B cell (primary cell): ENCODE data around the gene EID2. TPM values are rescaled to one million over a fixed set of nuclear protein-coding genes. Genes with fewer than 3 reads are reported as not detected.
A peak's percentile ranks its signal among the peaks of the same experiment; 100 is the strongest.

Experiments
- ATAC-seq: fragments of 200-7000 bp; cut with Tn5 transposase; one replicate; pipeline ENCODE4 v1.10.0; 2021; ENCODE audit warnings: low read depth, mild to moderate bottlenecking, moderate number of reproducible peaks, moderate library complexity
- CTCF ChIA-PET: fragments of 350-600 bp; sonication (Branson Sonifier 250); formaldehyde crosslinking; loops from one replicate; lab custom pipeline; 2021; ENCODE audit warnings: antibody characterized with exemption, inconsistent platforms; lab: Charles Lee
- POLR2A ChIA-PET: fragments of 350-600 bp; sonication (Branson Sonifier 250); formaldehyde crosslinking; loops from one replicate; lab custom pipeline; 2021; ENCODE audit warnings: antibody characterized with exemption; lab: Charles Lee
- DNase-seq: peaks from one replicate; pipeline ENCODE4 v3.0.0; 2013
- H2AFZ ChIP-seq: 2 replicates; pipeline ENCODE4 v1.6.1; 2012; ENCODE audit warnings: mild to moderate bottlenecking, low read depth, low read length; ENCODE audit not compliant: insufficient read depth, poor library complexity, severe bottlenecking
- H3K27ac ChIP-seq, 2 donors: 1 replicate in 1 of 2; 2 replicates in 1 of 2; pipeline ENCODE4 v1.5.1; 2012 to 2013; ENCODE audit warnings: low read length in 2 of 2, mild to moderate bottlenecking in 2 of 2, moderate library complexity in 1 of 2
- H3K27me3 ChIP-seq, 4 experiments: fragments of 200-600 bp in 1 of 4; sonication (generic) in 1 of 4; replicated peaks in 1 of 4; 1 replicate in 2 of 4; 2 replicates in 2 of 4; pipeline versions ENCODE4 v1.6.1 to v1.7.0; 2013 to 2016; ENCODE audit warnings: low read length in 3 of 4, mild to moderate bottlenecking in 2 of 4, mixed read lengths in 1 of 4, moderate library complexity in 1 of 4; ENCODE audit not compliant: insufficient read depth in 4 of 4, control insufficient read depth in 3 of 4; ENCODE audit errors: control extremely low read depth in 1 of 4
- H3K36me3 ChIP-seq, 2 experiments: replicated peaks in 1 of 2; 1 replicate in 1 of 2; 2 replicates in 1 of 2; pipeline versions ENCODE4 v1.6.1 to v1.7.1; 2013; ENCODE audit warnings: low read length in 1 of 2; ENCODE audit not compliant: insufficient read depth in 2 of 2, control insufficient read depth in 1 of 2; ENCODE audit errors: control extremely low read depth in 1 of 2, extremely low read depth in 1 of 2
- H3K4me1 ChIP-seq, 2 donors: fragments of 200-600 bp in 1 of 2; sonication (generic) in 1 of 2; 1 replicate in 1 of 2; 2 replicates in 1 of 2; pipeline versions ENCODE4 v1.5.1 to v1.6.1; 2013 to 2017; ENCODE audit warnings: low read length in 2 of 2; ENCODE audit not compliant: control insufficient read depth in 2 of 2, insufficient read depth in 2 of 2
- H3K4me2 ChIP-seq: replicated peaks from 2 replicates; pipeline ENCODE3; 2012; ENCODE audit warnings: mild to moderate bottlenecking, low read depth, low read length; ENCODE audit not compliant: poor library complexity, severe bottlenecking
- H3K4me3 ChIP-seq, 5 experiments: fragments of 200-600 bp in 1 of 5; sonication (generic) in 1 of 5; 1 replicate in 3 of 5; 2 replicates in 2 of 5; pipeline versions ENCODE4 v1.5.1 to v1.7.0; 2011 to 2016; ENCODE audit warnings: low read length in 4 of 5, mild to moderate bottlenecking in 4 of 5, low read depth in 2 of 5, control low read depth in 1 of 5, moderate library complexity in 1 of 5; ENCODE audit not compliant: insufficient read depth in 1 of 5; ENCODE audit errors: control extremely low read depth in 1 of 5, extremely low read depth in 1 of 5
- H3K79me2 ChIP-seq: fragments of 200-600 bp; sonication (generic); one replicate; pipeline ENCODE4 v1.6.0; 2016; ENCODE audit warnings: low read length; ENCODE audit not compliant: control insufficient read depth, insufficient read depth
- H3K9ac ChIP-seq: fragments of 200-600 bp; sonication (generic); 2 replicates; pipeline ENCODE4 v1.6.1; 2017; ENCODE audit warnings: mild to moderate bottlenecking, low read length, moderate library complexity
- H3K9me3 ChIP-seq, 3 donors: one replicate each; pipeline versions ENCODE4 v1.6.1 to v1.7.1; 2013; ENCODE audit warnings: low read length in 2 of 3; ENCODE audit not compliant: control insufficient read depth in 2 of 3, insufficient read depth in 1 of 3; ENCODE audit errors: control extremely low read depth in 1 of 3
- H4K20me1 ChIP-seq: 2 replicates; pipeline ENCODE4 v1.6.0; 2012; ENCODE audit warnings: mild to moderate bottlenecking, low read length; ENCODE audit not compliant: insufficient read depth, control insufficient read depth, poor library complexity, severe bottlenecking
- H3K27ac Mint-ChIP-seq: one replicate; pipeline ENCODE4 v1.8.0; 2021; ENCODE audit warnings: mixed read lengths
- H3K27me3 Mint-ChIP-seq: one replicate; pipeline ENCODE4 v1.8.0; 2021; ENCODE audit warnings: mixed read lengths
- H3K4me1 Mint-ChIP-seq: one replicate; pipeline ENCODE4 v1.8.0; 2021; ENCODE audit warnings: mixed read lengths
- H3K4me3 Mint-ChIP-seq: one replicate; pipeline ENCODE4 v1.8.0; 2021; ENCODE audit warnings: mixed read lengths
- H3K9me3 Mint-ChIP-seq: one replicate; pipeline ENCODE4 v1.8.0; 2022; ENCODE audit warnings: mixed read lengths; ENCODE audit not compliant: insufficient read depth
- EZH2 ChIP-seq: IDR thresholded peaks from 2 replicates; pipeline ENCODE4 v1.6.1; 2012; ENCODE audit warnings: borderline replicate concordance, low read depth, mild to moderate bottlenecking, moderate library complexity, low read length; ENCODE audit not compliant: insufficient read depth, poor library complexity, severe bottlenecking
- WGBS: methylation state at CpG from one replicate; pipeline ENCODE4 v1.1.5; 2013; ENCODE audit warnings: missing lambda C conversion rate; ENCODE audit not compliant: insufficient coverage; 5-methylcytosine and 5-hydroxymethylcytosine counted together
- intact Hi-C: fragments of 100-400 bp; cut with micrococcal nuclease; formaldehyde crosslinking; loops from one replicate; pipeline ENCODE4 v1.10.0; 2022
- polyA plus RNA-seq: library from polyadenylated mRNA; depleted of rRNA; stranded (reverse); fragments of >200 nt; gene quantifications from 2 replicates; pipeline ENCODE4 v1.2.3, GENCODE V29; 2012
- total RNA-seq, 2 donors: library from RNA; stranded (reverse); fragments of 120-200 nt in 1 of 2; gene quantifications; 1 replicate in 1 of 2; 2 replicates in 1 of 2; pipeline versions ENCODE4 v1.2.3 to v1.2.4, GENCODE V29; 2013 to 2022
- TF ChIP-seq, protein P1 (sequence below): fragments of 200-600 bp; IDR thresholded peaks from one replicate; pipeline ENCODE4 v1.8.0; 2022; ENCODE audit warnings: antibody characterized with exemption, mild to moderate bottlenecking

The EID2 gene
- total and polyA plus RNA-seq, 2 donors (not counting 1 experiment from before 2014, with no cell fraction given), result 6.2 to 14.1 TPM

- Histone ChIP-seq H3K4me2 (no peak overlapping the region), H3K79me2 (no peaks in the 10 kb centered on the region), H4K20me1 (no peaks in the 10 kb centered on the region), H3K4me1 (peaks cover 13 to 16% of the 10 kb centered on the region in 2 donors), H3K9ac (no peak overlapping the region), H2AFZ (no peak overlapping the region), H3K36me3 (no peaks in the 10 kb centered on the region), H3K4me3 (no peak overlapping the region), H3K27ac (no peak overlapping the region), H3K9me3 (peaks cover 0 to 9% (median 0%) of the 10 kb centered on the region in 3 donors), H3K27me3 (peaks cover 0 to 56% (median 15%) of the 10 kb centered on the region in 4 experiments)
- WGBS, result no CpG with 5 or more reads among the region's 2 CpGs
- CTCF ChIA-PET, result no interaction called here
- no peak overlapping the region for H3K27ac Mint-ChIP-seq
- H3K27me3 Mint-ChIP-seq, result peaks cover 26% of the 10 kb centered on the region
- TF ChIP-seq, protein P1, sequence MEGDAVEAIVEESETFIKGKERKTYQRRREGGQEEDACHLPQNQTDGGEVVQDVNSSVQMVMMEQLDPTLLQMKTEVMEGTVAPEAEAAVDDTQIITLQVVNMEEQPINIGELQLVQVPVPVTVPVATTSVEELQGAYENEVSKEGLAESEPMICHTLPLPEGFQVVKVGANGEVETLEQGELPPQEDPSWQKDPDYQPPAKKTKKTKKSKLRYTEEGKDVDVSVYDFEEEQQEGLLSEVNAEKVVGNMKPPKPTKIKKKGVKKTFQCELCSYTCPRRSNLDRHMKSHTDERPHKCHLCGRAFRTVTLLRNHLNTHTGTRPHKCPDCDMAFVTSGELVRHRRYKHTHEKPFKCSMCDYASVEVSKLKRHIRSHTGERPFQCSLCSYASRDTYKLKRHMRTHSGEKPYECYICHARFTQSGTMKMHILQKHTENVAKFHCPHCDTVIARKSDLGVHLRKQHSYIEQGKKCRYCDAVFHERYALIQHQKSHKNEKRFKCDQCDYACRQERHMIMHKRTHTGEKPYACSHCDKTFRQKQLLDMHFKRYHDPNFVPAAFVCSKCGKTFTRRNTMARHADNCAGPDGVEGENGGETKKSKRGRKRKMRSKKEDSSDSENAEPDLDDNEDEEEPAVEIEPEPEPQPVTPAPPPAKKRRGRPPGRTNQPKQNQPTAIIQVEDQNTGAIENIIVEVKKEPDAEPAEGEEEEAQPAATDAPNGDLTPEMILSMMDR, result no peak
- no peak for TF ChIP-seq EZH2
- POLR2A ChIA-PET, result no interaction called here
- H3K4me1 Mint-ChIP-seq, result peaks cover 16% of the 10 kb centered on the region
- no peak for DNase-seq
- intact Hi-C loops, result no loop called here
- H3K4me3 Mint-ChIP-seq, result no peak overlapping the region
- no peak for ATAC-seq
- no peaks in the 10 kb centered on the region for H3K9me3 Mint-ChIP-seq
These were observed 30.7 kb downstream of the EID2 start for GRCh38 chr19:39509233-39509632.

GRCh38 chr19:39508629-39509028 is 31.3 kb downstream of the EID2 start:
- CTCF ChIA-PET, result no interaction called here
- 97% methylated on average over 4 of the region's 9 CpGs for WGBS

More at GRCh38 chr19:39508629-39509028, 31.3 kb downstream of the EID2 start:
- Histone ChIP-seq H3K4me2 (no peak overlapping the region), H3K27ac (no peak overlapping the region), H3K79me2 (no peaks in the 10 kb centered on the region), H3K36me3 (no peaks in the 10 kb centered on the region), H4K20me1 (no peaks in the 10 kb centered on the region), H3K9me3 (peaks cover 0 to 6% (median 0%) of the 10 kb centered on the region in 3 donors), H3K27me3 (peaks cover 0 to 56% (median 13%) of the 10 kb centered on the region in 4 experiments), H3K9ac (no peak overlapping the region), H2AFZ (no peak overlapping the region), H3K4me1 (peaks cover 13 to 14% of the 10 kb centered on the region in 2 donors), H3K4me3 (no peak overlapping the region)
- no peaks in the 10 kb centered on the region for H3K9me3 Mint-ChIP-seq
- no peak for DNase-seq
- H3K4me1 Mint-ChIP-seq, result peaks cover 16% of the 10 kb centered on the region
- ATAC-seq, result no peak
- intact Hi-C loops, result no loop called here
- POLR2A ChIA-PET, result no interaction called here
- peak overlapping the region; percentile 3 for H3K4me3 Mint-ChIP-seq
- H3K27ac Mint-ChIP-seq, result no peak overlapping the region
- no peak for TF ChIP-seq EZH2
- TF ChIP-seq, protein P1, result no peak
- peaks cover 29% of the 10 kb centered on the region for H3K27me3 Mint-ChIP-seq
